DOHH2 (cell line): Measurements from ENCODE around the gene AFAP1.

Source experiments
- CTCF ChIP-seq: fragments of 200-600 bp; sonication (generic); IDR thresholded peaks from one replicate; pipeline ENCODE4 v1.5.1; 2014; ENCODE audit warnings: antibody characterized with exemption, mild to moderate bottlenecking, low read depth, low read length; ENCODE audit not compliant: poor library complexity, severe bottlenecking
- EZH2phosphoT487 ChIP-seq: fragments of 200-600 bp; sonication (generic); IDR thresholded peaks from 2 replicates; pipeline ENCODE4 v1.6.1; 2017; ENCODE audit warnings: borderline replicate concordance, mild to moderate bottlenecking, antibody characterized with exemption, low read length, moderate library complexity, mixed read lengths

- TF ChIP-seq CTCF (no peak), EZH2phosphoT487 (no peak)
These were observed 40.3 kb downstream of the AFAP1 start for GRCh38 chr4:7899184-7899869.
